ENCODE data around the gene BUB3. TPM values are rescaled to one million over a fixed set of nuclear protein-coding genes. Genes with fewer than 3 reads are reported as not detected.

BUB3 gene
- total and polyA plus RNA-seq, 2 of the 13 experiments (the other 11 are each of a cell fraction or from before 2014, with no cell fraction given): 174 to 188 TPM

GRCh38 chr10:123140164-123140982 is 13.8 kb upstream of the BUB3 start (continued):
- TF ChIP-seq HMGXB4 (CRISPR knock-in tag; IDR thresholded peaks at IDR 0.05; ENCODE audit: borderline replicate concordance in 1 of 2, low read depth in 1 of 2): no peak
- TF ChIP-seq ZNF362 (CRISPR knock-in tag; IDR thresholded peaks at IDR 0.05; ENCODE audit: borderline replicate concordance): no peak
- no peak for TF ChIP-seq PRMT3 (CRISPR knock-in tag; IDR thresholded peaks at IDR 0.05; ENCODE audit: borderline replicate concordance, low read depth)
- no peak for TF ChIP-seq MEIS1 (CRISPR knock-in tag; IDR thresholded peaks at IDR 0.05; ENCODE audit: borderline replicate concordance)
- TF ChIP-seq LCORL (IDR thresholded peaks at IDR 0.05): no peak
- no peak for TF ChIP-seq LCORL (CRISPR knock-in tag; IDR thresholded peaks at IDR 0.05)
- 0 out of 2 replicates have a peak, but pooled peaks have one; percentile 12 for TF ChIP-seq BCL6 (CRISPR knock-in tag; IDR thresholded peaks at IDR 0.05)
- no peak for TF ChIP-seq ZBTB7B (CRISPR knock-in tag; IDR thresholded peaks at IDR 0.05)
- no peak for TF ChIP-seq KLF9 (CRISPR knock-in tag; IDR thresholded peaks at IDR 0.05; ENCODE audit: low read depth)
- TF ChIP-seq ZNF24 (IDR thresholded peaks at IDR 0.05): no peak
- TF ChIP-seq ZFP36L2 (CRISPR knock-in tag; IDR thresholded peaks at IDR 0.05): no peak
- no peak for TF ChIP-seq ETV6 (CRISPR knock-in tag; conservative IDR thresholded peaks at IDR 0.05)
- TF ChIP-seq CEBPB (IDR thresholded peaks at IDR 0.05; ENCODE audit: borderline replicate concordance, low read depth, low read length): no peak
- TF ChIP-seq MAFF (IDR thresholded peaks at IDR 0.05; ENCODE audit: low read depth, low read length): no peak
- peak; percentile 62; the same call in 1 of the 2 replicates for TF ChIP-seq ZNF501 (CRISPR knock-in tag; IDR thresholded peaks at IDR 0.05)
- TF ChIP-seq ZNF563 (CRISPR knock-in tag; IDR thresholded peaks at IDR 0.05): no peak
- TF ChIP-seq REST (IDR thresholded peaks at IDR 0.05; ENCODE audit: borderline replicate concordance in 1 of 2, low read depth in 1 of 2, low read length in 2 of 2): no peak
- TF ChIP-seq ZNF790 (CRISPR knock-in tag; IDR thresholded peaks at IDR 0.05; ENCODE audit: borderline replicate concordance): no peak
- no peak; the same call in 1 of the 2 replicates for TF ChIP-seq CCDC6 (CRISPR knock-in tag; IDR thresholded peaks at IDR 0.05)
- TF ChIP-seq PAF1 (CRISPR knock-in tag; IDR thresholded peaks at IDR 0.05): no peak
- no peak for TF ChIP-seq MAFG (CRISPR knock-in tag; IDR thresholded peaks at IDR 0.05)
- TF ChIP-seq NR2F2 (IDR thresholded peaks at IDR 0.05; ENCODE audit: borderline replicate concordance, low read depth): no peak

All from HepG2 (cell line).